GM21423 (cell line): ENCODE data around the gene SLC22A5.
A peak's percentile ranks its signal among the peaks of the same experiment; 100 is the strongest.

ENCODE experiments used
- ATAC-seq: cut with Tn5 transposase; IDR thresholded peaks from one replicate; pipeline ENCODE4 v1.9.1; 2021; ENCODE audit warnings: mild to moderate bottlenecking, moderate library complexity; ENCODE audit not compliant: unreplicated experiment

SLC22A5 gene

DNA sequence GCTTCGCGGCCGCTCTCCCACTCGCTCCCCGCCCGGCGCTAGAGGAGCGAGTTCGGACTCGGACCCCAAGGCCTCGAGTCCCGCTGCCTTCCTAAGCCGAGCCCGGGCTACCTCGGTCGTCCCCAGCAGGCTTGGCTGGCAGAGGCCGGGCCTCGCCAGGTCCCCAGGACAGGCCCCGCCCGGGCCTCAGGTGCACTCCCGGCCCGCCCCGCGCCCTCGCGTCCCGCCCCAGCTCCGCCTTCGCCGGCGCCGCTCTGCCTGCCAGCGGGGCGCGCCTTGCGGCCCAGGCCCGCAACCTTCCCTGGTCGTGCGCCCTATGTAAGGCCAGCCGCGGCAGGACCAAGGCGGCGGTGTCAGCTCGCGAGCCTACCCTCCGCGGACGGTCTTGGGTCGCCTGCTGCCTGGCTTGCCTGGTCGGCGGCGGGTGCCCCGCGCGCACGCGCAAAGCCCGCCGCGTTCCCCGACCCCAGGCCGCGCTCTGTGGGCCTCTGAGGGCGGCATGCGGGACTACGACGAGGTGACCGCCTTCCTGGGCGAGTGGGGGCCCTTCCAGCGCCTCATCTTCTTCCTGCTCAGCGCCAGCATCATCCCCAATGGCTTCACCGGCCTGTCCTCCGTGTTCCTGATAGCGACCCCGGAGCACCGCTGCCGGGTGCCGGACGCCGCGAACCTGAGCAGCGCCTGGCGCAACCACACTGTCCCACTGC is at the start of gene SLC22A5:
TSS of gene SLC22A5 (plus strand) at position 237 of the 707 bp plus-strand sequence. CDS start at position 500, 263 bp downstream.
- ATAC-seq = peak; percentile 82

DNA sequence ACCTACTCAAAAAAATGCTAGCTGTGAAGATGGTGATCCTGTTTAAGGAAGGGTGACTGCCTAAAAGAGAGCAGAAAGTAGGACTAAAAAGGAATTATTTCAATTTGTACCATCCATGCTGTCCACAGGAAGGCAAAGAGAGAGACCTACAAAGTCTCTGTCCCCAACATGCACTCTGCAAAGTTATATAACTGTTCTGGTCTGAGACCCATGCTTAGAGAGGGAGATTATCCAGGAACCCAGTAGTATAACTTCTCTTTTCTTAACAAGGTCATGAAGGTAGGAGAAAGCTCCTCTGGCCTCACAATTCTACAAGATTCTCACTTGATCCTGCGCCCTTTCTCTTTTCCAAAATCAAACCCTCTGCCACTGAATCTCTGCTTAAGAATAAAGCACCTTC is 49.5 kb upstream of the SLC22A5 start:
- ATAC-seq = no peak

DNA sequence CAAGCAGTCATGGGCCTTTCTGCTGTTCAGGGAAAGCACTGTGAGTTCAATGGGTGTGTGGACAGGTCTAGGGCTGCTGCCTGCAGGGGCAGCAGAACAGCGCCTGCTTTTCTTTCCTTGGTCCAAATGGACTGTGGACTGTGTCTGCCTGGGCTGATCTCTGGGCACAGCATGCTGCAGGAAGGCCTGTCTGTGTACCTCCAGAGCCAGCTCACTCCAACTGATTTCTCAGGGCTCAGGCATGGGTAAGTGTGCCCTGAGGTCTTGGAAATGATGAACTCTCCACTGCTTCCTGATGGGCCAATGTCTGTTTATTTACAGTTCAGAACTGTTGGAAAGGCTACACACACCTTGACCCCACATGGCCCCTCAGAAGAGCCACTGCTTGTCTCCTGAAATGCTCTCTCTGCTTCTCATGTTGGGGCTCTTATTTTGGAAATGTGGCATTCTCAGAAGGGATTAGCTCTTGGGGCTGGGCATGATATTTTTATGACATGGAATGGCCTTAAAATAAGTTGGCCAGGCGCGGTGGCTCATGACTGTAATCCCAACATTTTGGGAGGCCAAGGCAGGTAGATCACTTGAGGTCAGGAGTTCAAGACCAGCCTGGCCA is 48.3 kb upstream of the SLC22A5 start:
- no peak for ATAC-seq

DNA sequence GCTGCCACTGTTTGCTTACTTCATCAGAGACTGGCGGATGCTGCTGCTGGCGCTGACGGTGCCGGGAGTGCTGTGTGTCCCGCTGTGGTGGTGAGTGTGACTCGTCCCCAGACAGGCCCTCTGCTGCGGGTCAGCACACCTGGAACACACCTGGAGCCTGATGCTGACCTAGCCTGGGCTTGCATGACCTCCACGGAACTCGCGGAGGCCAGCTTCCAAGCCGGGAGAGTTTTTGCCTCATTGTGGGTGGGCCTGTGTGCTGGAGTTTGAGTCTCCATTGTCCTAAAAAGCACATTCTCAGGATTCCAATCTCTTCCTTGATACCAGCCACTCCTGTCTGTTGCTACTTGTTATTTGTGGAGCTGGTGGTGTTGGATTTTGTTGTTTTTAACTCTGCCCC is 47.2 kb upstream of the SLC22A5 start:
- no peak for ATAC-seq

DNA sequence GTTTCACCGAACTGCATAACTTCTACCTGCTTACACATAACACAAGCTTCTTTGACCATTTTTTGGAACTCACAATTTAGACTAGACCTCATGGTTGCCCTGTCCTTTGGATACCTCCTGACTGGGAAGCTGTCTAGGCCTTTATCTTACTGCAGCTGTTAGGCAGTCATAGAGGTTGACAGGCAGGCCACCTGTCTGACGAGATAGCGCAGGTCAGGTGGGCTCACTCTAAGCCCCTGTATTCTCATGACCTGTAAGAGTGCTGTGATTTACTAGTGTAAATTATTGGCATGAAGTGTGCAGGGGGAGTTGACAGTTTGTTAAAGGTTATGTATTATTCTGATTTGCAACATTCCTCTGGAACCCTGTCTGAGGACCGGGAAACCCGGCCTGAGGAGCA is 46.3 kb upstream of the SLC22A5 start:
- ATAC-seq = no peak

DNA sequence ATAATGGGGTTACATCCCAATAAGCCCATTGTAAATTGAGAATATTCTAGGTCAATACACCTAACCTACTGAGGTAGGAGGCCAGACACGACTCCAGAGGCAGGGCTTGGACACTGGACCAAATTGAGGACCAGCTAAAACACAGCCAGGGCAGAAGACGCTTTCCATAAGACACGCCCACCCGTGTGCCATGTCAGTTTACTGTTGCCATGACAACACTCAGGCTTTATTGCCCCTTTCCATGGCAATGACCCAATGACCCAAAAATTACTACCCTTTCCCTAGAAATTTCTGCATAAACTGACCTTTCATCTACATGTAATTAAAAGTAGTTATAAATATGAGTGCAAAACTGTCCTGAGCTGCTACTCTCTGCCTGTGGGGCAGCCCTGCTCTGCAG is 43.8 kb upstream of the SLC22A5 start:
- ATAC-seq = no peak

DNA sequence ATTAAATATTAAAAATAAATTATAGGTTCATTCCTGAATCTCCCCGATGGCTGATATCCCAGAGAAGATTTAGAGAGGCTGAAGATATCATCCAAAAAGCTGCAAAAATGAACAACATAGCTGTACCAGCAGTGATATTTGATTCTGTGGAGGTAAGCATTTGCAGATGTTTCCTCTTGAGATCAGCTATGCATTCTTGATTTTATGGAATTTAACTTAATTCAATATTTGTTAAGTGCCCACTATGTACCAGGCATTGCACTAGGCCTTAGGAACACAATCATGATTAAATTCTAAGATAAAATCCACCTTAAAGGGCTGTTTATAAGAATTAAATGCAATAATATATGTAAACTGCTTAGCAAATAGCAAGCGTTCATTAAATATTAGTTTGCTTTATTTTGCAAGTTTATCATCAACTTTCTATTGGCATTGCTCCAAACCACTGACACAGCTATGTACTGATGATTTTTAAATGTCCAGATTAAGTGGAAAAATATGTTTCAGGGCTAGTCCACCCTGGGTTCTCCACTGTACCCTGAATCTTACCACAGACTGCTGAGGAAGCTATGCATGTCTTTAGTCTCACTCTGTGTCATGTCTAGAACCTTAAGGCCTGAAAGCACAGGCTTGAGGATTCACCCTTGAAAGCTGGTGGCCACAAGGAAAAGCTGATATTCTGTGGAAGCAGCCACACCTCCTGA is 42.1 kb upstream of the SLC22A5 start:
- no peak for ATAC-seq

DNA sequence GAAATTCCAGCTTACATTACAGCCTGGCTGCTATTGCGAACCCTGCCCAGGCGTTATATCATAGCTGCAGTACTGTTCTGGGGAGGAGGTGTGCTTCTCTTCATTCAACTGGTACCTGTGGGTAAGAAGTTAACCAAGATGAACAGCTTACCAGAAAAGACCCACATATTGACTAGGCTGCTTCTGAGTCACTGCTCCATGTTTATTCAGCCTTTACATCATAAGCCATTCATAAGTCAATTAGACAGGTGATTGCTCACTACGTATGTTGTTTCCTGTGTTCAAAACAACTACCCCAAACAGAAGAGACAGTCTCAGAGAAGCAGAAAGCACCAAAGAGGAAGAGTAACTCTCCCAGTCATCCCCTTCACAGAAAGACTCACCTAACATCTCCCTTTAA is 34.7 kb upstream of the SLC22A5 start:
- no peak for ATAC-seq

DNA sequence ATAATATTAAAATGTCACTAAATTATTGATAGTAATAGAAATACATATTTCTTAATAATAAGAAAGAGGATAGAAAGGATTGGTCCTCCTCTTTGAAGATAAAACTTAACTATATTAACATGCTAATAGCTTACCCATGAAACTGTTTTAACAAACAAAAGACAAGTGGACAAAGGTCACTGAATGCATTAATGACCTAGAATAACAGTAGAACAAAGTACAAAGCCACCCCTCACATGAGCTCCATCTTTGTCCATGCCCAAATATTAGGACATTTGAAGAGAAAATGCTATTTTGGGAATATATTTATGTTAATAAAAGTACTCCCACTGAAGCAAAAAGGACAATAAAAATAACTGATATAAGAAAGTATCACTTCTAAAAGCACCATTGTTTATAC is 34.1 kb upstream of the SLC22A5 start:
- no peak for ATAC-seq

DNA sequence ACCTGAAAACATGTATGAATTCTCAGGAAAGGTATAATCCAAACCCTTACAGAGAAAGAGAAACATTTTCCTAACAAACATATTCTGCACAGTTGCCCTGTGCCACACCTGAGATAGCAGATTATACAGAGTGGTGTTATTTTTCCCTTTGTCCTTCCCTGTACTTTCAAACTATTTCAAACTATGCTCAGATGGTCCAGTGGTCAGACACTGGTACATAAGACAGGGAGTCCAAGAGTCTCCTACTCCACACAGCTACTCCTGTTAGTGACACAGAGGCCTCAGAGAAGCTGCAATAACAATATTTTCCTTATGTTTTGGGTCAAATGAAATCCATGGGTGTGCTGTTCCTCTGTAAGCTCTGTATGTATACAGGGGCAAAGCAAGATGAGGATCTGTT is 30.0 kb upstream of the SLC22A5 start:
- ATAC-seq = no peak

DNA sequence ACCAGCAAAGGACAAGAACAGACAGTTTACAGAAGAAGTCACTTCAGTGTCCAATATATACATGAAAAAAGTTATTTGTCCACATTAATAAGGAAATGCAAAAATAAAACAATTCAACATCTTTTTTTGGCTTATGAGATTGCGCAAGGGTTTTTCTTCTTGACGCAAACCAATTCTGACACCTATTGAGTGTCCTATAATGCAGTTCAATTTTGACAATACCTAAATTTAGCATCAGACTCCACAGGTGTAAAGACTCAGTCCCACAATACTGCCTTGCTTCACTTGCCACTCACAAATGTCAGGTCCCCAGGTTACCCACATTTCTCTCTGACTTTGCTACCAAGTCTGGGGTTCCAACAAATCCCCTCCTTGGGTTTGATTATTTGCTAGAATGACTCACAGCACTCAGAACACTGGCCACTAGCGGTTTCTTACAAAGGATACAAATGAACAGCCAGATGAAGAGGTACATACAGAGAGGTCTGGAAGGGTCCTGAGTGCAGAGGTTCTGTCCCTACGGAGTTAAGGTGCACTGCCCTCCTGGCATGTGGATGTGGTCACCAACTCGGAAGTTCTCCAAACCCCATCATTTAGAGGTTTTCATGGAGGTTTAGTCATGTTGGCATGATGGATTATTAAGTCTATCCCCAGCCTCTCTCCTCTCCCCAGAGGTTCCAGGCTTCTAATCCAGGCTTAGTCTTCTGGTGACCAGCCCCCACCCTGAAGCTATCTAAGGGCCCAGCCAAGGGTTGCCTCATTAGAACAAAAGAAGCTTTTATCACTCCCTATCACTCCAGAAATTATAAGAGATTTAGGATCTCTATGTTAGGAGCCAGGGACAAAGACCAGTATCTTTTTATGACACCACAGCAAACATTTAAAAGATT is 27.0 kb upstream of the SLC22A5 start:
- ATAC-seq = no peak

DNA sequence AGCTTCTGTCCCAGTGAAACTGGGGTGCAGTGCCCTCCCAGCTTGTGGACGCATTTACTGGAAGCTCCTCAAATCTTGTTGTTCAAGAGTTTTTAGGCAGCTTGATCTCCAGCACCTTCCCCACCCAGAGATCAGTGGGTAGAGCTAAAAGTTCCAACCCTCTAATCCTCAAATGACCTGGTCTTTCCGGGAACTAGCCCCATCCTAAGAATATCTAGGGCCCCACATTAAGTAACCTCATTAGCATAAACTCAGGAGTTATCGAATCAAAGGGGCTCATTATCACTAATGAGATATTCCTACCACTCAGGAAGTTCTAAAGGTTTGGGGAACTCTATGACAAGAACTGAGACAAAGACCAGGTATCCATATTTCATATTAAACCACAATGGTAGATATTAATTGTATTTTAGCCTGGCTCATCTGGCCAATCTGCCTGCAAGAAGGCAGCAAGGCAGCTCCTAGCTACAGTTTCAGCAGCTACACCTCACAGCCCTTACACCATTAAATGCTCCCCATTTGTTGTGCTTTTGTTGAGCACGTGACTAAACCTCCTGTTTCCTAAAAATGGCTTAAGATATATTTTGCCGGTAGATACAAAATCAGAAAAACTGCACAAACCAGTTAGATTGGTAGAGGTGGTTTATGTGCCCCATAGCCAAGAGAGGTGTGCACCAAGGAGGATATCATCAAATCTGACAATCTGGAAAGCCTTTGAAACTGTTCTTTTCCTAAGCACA is 24.6 kb upstream of the SLC22A5 start:
- no peak for ATAC-seq

DNA sequence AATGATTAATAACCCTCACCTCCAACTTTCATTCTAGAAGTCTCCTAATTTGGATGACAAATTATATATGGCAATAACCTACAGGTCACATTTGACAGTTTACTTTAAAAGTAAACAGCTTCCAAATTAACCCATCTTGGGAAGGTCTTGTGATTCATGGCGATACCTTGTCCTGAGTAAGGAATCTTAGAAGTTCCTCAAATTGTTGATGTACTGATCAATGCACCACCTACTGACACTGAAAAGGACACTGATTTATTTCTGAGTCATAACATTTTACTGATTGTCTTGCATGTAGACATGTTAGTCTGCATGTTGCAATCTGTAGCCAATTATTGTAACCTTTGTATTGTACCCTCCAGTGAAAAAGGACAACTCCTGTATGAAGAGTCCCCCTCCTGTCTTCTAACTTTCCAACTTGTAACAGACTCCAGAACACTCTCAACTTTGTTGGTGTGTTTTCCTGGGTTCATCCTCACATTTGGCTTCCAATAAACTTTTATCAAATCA is 16.0 kb upstream of the SLC22A5 start:
- ATAC-seq = no peak

DNA sequence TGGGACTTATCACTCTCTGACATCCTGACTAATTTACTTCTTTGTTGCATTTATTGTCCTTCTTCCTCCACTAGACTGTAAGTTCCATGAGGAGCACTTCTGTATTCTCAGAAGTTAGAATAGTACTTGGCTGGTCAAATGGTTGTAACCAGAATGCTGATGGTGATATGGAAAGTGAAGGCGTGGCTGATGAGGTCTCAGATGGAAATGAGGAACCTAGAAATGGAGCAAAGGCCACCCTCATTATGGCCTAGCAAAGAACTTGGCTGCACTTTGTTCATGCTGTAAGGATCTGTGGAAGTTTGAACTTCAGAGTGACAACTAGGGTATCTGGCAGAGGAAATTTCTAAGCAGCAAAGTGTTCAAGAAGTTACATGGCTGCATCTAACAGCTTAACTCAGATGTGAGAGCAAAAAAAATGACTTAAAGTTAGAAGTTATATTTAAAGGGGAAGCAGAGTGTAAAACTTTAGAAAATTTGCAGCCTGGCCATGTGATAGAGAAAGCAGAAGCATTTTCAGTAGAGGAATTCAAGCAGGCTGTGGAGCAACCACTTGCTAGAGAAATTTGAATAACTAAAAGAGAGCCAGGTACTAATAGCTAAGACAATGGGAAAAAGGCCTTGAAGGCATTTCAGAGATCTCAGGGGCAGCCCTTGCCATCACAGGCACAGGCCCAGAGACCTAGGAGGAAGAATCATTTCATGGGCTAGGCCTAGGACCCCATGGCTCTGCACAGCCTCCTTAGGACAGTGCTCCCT is 14.9 kb upstream of the SLC22A5 start:
- no peak for ATAC-seq

DNA sequence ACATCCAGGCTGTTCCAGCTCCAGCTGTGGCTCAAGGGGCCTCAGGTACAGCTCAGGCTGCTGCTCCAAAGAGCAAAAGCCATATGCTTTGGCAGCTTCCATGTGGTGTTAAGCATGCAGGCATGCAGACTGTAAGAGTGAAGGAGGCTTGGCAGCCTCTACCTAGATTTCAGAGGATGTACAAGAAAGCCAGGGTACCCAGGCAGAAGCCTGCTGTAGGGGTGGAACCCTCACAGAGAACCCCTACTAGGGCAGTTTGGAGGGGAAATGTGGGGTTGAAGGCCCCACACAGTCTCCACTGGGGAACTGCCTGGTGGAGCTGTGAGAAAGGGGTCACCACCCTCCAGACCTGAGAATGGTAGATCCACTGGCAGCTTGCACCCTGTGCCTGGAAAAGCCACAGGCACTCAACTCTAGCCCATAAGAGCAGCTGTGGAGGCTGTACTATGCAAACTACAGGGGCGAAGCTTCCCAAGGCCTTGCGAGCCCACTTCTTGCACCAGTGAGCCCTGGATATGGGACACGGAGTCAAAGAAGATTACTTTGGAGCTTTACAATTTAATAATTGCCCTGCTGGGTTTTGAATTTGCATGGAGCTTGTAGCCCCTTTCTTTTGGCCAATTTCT is 14.3 kb upstream of the SLC22A5 start:
- ATAC-seq = no peak

DNA sequence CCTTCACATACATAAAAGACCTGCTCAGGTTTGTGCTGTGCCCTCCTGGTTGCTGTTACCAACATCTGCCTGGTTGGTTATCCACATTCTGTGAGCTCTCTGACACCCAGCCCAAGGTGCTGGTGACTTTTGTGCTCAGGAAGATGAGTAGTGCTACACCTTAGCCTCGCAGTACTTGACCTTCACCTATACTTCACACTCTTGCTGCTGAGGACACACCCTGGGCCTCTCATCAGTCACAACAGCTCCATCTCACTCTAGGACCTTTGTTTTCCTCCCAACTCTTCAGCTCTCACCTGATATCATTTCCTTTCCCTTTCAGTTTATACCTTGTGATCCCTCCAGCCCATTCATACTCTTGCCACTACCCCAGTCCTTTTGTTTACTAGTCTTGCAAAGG is 10.7 kb upstream of the SLC22A5 start:
- no peak for ATAC-seq

DNA sequence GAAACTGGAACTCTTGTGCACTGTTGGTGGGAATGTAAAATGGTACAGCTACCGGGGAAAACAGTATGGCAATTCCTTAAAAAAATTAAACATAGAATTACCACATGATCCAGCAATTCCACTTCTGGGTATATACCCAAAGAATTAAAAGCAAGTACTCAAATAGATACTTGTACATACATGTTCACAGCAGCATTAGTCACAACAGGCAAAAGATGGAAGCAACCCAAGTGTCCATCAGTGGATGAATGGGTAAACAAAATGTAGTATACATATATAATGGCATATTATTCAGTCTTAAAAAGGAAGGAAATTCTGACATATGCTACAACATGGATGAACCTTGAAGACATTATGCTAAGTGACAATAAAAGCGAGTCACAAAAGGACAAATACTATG is 7.4 kb upstream of the SLC22A5 start:
- ATAC-seq = no peak

DNA sequence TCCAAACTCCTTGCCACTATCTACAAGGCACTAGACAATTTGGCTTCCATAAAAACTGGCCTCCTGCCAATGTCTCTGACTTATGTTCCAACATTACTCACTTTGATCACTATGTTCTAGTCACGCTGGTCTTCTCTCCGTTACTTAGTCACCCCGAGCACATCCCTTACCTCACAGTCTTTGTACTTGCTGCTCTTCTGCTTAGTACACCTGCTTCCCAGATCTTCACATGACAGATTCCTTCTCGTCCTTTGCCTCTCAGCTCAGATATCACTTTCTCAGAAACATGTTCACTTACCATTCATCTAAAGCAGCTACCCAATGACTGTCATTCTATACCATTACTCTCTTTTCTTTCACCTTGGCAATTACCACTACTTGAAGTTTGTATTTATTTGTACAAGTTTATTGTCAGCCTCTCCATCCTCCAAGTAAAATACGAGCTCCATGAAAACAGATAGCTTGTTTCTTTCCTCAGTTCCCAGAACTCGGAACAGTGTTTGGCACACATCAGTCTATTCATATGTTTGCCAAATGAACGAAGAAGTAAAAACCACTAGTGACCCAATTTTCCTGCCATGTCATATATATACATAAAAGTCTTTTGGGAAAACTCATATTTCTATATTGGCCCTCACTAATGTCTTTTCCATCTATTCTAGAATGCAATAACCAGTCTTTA is 5.9 kb upstream of the SLC22A5 start:
- no peak for ATAC-seq

DNA sequence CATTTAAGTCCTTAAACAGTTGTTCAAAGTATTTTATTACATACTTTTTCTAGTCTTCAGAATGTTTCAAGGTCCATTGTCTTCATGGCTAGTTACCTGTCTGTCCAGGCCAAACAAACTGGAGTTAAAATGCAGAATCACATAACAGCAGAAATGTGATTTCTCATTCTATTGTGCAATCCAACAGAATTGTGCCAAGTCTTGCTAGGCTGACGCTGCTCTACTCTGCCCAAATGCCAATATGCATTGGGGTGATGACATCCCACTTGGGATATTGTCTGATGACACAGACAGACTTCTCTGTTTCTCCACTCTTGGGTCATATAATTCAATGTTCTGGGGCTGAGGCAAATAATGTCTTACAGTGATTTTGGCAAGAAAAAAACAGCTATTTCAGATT is 5.2 kb upstream of the SLC22A5 start:
- no peak for ATAC-seq
